Measurements from ENCODE around the gene UBE2Z.
A peak's percentile ranks its signal among the peaks of the same experiment; 100 is the strongest.
"Not testable (repeated sequence)": the region's sequence is repeated elsewhere in the genome, so short reads cannot be mapped to it uniquely, and the experiment has no call there.

The UBE2Z gene

GRCh38 chr17:48905987-48906515 lies 2.2 kb upstream of the UBE2Z start:
- DNase-seq: no peak

GRCh38 chr17:48907713-48908046 lies 527 bp upstream of the UBE2Z start:
- DNase-seq: peak; percentile 53

DNA sequence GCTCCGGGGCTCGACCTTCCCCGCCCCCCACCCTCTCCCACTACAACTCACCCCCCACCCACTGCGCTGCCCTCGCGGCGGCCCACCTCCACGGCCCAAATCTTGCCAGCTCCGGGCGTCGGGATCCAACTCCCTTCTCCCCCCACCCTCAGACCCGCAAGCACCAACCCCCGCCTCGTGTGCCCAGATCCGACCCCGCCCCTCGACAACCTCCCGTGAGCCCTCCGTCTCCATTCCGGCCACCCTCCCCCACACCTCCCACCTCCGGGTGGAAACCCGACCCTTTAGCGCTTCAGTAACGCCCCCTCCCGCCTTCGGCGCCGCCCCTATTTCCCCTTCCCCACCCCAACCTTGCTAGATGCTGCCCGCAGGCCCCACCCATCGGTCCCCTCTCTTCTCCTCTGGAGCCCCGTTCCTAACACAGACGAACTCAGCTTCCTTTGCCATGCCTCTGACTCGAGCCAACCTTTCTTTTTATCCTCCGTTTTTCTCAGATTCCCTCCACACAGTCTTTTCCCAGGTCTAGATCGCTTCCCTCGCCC lies 717 bp downstream of the UBE2Z start:
- DNase-seq: peak; percentile 84

DNA sequence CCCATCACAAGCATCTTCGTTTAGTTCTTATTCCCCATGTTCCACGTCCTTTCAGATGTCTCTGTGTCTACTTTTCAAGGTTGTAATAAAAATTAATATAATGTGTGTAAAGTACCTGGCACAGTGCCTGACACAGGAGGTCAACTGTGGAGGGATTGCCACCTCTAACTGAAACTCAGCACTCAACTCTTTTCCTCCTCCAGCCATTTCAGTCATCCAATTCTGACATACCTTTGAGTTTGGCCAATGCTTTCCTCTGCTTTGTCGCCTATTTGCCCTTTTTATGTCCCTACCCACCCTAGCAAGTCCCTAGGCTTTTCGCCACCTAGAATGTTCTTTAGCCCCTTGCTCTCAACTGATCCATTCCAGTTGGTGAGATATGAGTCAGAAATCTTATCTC lies 1.6 kb downstream of the UBE2Z start:
- DNase-seq: no peak

DNA sequence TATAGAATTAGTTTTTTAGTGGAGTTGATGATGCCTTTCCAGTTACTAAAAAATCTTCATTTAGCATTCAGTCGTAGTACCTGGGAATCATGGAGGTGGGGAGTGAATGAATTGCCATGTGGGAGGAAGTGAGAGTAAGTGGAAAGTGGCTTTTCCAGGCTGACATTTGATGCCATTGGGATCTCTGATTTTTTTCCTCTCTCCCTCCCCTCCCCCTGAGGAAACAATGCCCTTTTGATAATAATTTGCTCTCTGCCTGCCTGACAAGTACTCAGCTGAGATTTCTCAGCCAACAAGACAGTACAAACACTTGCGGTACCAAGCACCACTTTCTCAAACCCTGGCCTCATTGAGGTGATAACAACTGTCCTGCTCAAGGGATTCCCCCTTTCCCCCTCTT lies 2.2 kb downstream of the UBE2Z start:
- DNase-seq: no peak

GRCh38 chr17:48912476-48912875 lies 4.3 kb downstream of the UBE2Z start:
- no peak for DNase-seq

DNA sequence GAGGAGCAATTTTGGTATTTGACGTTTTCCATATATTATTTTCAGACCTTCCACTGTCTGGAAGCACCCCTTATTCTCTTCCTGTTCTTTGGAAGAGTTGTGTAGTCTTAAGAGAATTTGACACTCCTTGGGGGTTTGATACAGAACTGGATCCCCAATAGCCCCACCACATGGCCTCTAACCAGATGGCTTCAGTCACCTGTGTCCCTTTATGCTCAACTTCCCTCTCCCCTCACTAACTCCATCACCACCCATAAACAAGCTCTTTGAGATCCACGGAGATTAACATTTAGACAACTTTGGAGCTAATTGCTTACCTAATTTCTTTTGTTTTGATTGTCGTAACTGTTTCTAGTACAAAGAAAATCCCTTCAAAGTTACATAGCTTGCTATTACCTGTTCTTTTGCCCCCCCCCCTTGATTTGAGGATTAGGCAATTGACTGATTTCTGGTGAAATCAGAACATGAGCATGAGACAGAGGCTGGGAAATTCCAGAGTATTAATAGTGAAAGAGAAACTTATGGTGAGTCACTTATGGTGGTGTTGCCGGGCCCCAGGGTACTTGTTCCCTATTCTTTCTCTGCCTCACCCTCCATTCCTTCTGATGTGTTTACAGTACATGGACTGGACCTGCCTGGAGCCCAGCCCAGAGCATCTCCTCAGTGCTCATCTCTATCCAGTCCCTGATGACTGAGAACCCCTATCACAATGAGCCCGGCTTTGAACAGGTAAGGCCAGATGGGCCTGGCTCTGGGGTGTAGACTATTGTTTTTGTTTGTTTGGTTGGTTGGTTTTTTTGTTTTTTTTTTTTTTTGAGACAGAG lies 7.5 kb downstream of the UBE2Z start:
- DNase-seq: peak; percentile 33

GRCh38 chr17:48925251-48925990 lies 17.2 kb downstream of the UBE2Z start:
- DNase-seq: peak; percentile 68

DNA sequence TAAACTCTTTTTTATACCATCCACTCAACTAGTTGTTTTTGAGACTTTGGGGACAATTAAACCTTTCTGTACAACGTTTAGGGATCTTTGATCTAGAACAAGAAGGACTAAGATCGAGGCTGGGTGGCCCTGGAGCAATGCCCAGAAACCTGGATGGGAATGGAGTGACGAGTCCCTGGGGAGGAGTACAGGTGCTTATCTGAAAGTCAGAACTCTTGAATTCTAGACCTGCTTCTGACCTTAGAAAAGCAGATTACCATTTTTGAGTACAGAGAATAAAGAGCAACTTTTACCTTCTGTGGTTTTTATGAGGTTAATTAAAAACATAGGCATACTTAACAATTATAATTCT lies 17.8 kb downstream of the UBE2Z start:
- DNase-seq: peak; percentile 89

DNA sequence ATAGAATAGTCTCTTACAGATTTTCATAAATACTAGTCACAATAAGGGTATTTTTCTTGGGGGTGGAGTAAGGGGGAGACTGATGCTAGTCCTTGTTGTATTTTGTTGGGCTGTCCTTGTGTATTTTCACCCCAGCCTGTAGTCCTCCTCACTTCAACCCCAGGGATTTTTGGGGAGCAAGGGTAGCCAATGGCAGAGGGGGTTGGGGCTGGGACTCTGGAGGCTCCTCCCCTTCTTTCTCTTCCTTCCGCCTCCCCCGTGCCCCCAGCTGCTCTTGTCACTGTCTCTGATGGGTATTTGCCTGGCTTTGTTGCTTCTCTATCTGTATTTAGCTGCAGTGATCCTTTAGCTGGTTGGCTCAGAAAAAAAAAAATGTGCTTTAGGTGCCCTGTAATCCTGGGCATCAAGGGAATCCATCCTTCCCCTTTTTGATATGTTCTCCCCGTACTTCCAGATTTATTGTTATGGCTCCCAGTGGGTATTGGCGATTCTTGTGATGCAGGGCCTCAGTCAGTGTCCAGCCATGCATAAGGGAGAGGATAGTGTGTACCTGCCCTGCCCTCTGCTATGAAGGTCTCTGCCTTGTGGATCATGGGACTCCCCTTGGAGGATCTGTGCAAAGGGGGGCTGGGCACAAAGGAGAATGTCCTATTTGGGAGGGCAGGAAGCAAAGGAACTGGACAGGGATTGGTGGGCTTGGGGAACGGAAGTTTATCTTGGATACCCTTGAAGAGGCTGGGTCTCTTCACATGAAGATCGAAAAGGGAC lies 20.0 kb downstream of the UBE2Z start:
- no peak for DNase-seq

DNA sequence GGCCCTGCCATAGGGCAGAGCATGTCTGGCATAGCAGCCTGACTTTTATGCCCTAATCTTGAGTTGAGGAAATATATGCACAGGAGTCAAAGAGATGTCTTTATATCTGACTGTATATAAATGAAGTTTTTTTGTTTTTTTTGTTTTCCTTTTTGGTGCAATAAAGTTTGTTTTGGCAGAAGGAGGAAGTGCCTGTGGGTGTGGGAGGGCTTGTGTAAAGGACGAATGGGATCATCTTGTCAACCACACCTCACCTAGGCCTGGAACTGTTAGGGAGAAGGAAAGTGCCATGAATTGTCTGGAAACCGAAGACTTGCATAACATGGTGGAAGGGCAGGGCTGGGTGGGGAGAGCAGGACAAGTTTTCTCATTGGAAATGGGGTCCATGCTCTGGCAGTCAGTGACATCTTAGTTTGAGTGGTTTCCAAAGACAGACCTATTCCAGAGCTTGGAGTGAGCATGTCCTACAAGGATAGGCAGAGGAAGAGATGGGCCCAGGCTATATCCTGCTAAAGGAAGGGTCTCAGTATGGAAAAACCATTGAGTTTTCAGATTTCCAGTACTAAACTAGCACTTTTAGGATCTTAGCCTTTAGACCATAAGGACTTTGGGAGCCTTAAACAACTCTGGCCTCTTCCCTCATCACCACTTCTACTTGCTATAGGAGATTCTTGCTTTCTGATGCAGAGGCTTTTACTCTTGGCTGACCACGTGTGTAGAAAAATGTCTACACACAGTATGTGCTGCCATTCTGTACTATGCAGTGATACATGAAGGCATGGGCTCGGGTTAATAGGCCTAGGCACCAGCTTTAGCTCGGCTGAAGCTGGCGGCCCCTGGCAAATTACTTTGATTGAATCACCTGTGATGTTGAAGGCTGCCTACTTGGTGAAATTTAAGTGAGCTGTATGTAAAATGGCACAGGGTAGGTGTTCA lies 20.9 kb downstream of the UBE2Z start:
- DNase-seq: no peak

- no peak for DNase-seq
These were observed 21.6 kb downstream of the UBE2Z start for GRCh38 chr17:48929812-48930165.

DNA sequence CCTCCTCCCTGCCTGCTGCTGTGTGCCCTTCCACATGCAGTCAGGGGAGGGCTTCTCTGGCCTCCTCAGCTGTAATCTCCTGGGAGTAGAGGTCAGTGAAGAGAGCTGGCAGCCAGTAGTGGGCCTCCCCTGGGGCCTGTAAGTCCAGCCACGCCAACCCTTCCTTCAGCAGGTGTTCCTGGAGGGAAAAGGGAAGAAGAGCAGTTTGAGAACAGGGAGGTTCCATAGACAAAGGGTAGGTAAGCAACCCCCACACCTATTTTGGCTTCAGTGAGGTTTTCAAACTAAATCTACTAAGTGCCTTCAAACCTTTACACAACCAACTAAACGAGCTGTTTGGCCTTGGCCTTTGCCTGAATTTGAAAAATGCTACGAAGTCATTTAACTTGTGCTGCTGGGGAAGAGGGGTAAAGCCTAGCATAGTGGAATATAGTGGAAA lies 22.2 kb downstream of the UBE2Z start:
- no peak for DNase-seq

- DNase-seq: no peak
These were observed 24.8 kb downstream of the UBE2Z start for GRCh38 chr17:48933035-48933434.

GRCh38 chr17:48944515-48945260 lies 36.5 kb downstream of the UBE2Z start, which contains the start of gene SNF8:
SNF8 (minus strand) TSS chr17:48944842; CDS start chr17:48944734, 108 bp downstream.
- DNase-seq: peak; percentile 89

DNA sequence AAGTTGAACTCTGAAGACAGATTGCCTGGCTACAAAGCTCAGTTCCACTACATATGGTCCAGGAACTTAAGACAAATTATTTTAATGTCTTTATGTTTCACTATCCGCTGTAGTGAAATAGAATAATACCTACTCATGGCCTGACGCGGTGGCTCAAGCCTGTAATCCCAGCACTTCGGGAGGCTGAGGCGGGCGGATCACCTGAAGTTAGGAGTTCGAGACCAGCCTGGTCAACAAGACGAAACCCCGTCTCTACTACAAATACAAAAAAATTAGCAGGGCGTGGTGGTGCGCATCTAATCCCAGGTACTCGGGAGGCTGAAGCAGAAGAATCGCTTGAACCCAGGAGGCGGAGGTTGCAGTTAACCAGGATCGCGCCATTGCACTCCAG lies 37.0 kb downstream of the UBE2Z start:
- not testable (repeated sequence) for DNase-seq

DNA sequence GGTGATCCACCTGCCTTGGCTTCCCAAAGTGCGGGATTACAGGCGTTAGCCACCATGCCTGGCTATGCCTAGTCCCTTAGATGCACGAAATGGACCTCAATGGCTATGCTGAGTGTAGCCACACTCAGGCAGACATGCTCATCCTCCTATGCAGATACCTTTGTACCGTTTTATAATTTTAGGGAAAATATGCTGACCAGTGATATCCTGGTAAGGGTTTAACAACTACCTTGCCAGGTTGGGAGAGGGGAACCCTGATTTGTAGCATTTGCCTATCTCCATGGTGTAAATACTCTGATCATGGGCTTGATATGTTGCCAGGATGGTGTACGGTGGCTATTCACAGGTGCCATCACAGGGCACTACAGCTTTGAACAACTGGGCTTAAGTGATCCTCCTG lies 43.4 kb downstream of the UBE2Z start:
- no peak for DNase-seq

GRCh38 chr17:48952904-48953303 lies 44.7 kb downstream of the UBE2Z start:
- DNase-seq: no peak

GRCh38 chr17:48954300-48954755 lies 46.1 kb downstream of the UBE2Z start:
- no peak for DNase-seq

- no peak for DNase-seq
These were observed 52.8 kb downstream of the UBE2Z start for GRCh38 chr17:48960834-48961515.
